T-helper 22 cell (primary cell): ENCODE measurements around the gene WDR72.

Source experiments
- DNase-seq: peaks from one replicate; pipeline ENCODE4 v3.0.0-alpha.2; 2020; ENCODE audit warnings: low read depth

The WDR72 gene

GRCh38 chr15:53534105-53534839, 225.2 kb downstream of the WDR72 start:
- DNase-seq: no peak

GRCh38 chr15:53530761-53531160, 228.7 kb downstream of the WDR72 start:
- DNase-seq: no peak

DNA sequence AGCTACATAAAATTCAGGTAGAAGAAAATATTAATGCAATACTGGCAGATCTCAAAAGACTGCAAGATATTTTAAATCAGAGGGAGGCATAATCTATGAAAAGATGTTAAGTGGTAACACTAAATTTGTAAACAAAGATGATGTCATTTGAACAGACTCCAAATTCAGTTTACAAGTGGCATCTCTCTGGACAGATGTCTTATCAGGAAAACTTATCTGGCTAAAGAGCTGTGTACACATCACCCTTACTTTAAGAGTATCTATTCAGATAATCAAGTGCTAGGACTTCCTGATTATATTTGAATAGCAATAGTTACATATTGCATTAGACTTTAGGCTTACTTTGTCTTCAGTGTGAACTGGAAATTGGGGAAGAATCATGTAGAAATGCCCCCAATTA, 231.5 kb downstream of the WDR72 start:
- no peak for DNase-seq

GRCh38 chr15:53525894-53526293, 233.6 kb downstream of the WDR72 start:
- no peak for DNase-seq

DNA sequence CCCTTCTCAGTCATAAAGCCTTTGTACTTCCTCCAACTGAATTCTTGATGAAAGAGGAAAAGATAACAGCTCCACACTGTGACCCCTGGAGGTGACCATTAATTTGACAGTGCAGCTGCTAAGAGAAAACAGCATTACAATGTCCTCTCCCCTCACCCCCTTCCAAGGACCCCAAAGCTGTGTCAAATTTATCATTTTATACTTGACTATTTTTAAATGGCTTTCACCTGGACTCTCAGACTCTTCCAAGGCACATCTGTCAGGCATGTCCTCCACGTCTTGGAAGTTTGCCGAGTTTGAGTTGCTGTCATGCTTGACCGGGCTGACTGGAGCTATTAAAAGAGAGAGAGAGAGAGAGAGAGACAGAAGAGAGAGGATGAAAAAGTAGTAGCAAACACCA, 236.5 kb downstream of the WDR72 start:
- no peak for DNase-seq

- DNase-seq: no peak
Measured at GRCh38 chr15:53520996-53521395, 238.5 kb downstream of the WDR72 start.

DNA sequence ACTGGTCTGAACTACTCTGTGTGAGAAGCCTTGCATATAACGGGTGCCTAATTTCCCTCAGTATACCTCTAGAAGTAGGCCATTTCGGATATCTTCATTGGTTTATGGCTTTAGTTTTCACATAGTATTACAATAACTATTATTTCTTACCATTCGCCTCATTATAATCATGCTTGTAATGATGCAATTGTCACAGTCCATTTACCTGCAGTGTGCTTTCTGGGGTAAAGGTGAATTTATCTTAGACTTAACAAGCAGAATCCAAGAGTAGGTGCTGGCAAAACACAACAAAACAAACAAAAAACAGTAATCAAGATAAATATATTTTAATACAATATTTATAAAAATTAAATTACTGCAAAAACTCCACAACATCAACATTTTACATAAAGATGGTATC, 246.0 kb downstream of the WDR72 start:
- no peak for DNase-seq

DNA sequence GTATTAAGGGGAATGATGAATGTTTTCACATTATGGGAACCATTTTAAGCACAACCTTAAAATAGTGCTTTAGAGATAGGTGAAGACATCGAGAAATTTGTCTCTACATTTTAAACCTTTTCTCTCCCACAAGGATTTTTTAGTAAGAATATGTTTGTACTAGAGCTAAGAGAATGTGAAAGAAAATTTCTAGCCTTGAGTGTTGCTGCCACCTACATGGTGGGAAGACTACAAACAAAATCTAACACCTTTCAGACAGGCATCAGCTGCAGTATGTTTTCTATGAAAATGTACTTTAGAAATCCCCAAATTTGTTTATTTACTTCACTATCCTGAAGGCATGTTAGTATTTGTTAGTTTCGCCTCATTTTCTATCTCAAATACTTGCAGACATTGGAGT, 247.4 kb downstream of the WDR72 start:
- no peak for DNase-seq

GRCh38 chr15:53511175-53511574, 248.3 kb downstream of the WDR72 start:
- DNase-seq: no peak

DNA sequence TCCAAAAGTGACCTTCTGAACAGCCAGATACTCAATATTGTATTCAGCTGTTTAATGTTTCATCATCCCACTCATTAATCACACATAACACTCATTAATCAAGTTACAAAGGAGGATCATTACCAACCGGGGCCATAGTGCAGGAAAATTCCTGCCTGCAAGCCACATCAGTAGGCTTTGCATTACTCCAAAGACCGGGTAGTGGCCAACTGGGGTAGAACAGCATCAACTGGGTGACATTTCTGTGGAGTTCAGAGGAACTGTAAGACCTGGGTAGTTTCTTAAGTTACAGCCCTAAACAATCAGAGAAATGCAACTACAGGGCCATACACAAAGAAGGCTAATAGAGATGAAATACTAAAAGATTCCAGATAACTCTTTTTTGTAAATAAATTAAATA, 253.1 kb downstream of the WDR72 start:
- no peak for DNase-seq

GRCh38 chr15:53498996-53499395, 260.5 kb downstream of the WDR72 start:
- DNase-seq: no peak

- no peak for DNase-seq
Measured at GRCh38 chr15:53490341-53490740, 269.1 kb downstream of the WDR72 start.

GRCh38 chr15:53482055-53482454, 277.4 kb downstream of the WDR72 start:
- DNase-seq: no peak

GRCh38 chr15:53477981-53478766, 281.3 kb downstream of the WDR72 start:
- no peak for DNase-seq

DNA sequence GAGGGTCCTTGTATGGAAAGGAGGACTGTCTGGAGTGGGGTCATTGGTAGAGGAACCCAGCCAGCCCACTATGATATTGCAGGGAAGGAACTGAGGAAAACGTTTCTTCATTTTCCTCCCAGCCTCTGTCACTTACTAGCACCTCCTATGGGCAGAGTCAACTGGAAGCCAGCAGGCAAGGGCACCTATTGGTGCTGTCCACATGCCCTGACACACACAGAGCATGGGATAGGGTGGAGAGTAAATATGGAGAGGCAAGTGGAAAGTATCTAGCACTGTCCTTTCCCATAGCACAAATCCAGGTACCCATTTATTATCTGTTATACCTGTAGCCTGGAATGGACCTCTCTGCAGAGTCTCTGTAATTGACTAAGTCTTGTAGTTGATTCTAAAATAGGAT, 285.6 kb downstream of the WDR72 start:
- DNase-seq: no peak

DNA sequence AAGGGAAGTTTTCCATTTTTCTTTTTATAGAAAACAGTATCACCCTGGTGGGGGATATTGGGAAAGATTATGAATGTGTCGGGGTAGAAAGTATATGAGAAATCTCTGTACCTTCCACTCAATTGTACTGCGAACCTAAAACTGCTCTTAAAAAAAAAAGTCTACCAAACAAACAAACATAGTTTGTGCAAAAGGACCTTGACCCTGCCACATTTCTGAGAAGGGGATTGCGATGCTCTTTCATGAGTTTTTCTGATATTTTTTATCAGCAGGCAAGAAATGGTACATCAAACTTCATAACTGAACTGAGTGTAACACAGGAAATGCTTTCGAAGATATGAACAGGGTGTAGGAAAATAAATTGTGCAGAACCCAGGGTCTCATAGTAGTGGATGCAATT, 286.0 kb downstream of the WDR72 start:
- DNase-seq: no peak

GRCh38 chr15:53472883-53473282, 286.6 kb downstream of the WDR72 start:
- no peak for DNase-seq

GRCh38 chr15:53472210-53472609, 287.3 kb downstream of the WDR72 start:
- no peak for DNase-seq

DNA sequence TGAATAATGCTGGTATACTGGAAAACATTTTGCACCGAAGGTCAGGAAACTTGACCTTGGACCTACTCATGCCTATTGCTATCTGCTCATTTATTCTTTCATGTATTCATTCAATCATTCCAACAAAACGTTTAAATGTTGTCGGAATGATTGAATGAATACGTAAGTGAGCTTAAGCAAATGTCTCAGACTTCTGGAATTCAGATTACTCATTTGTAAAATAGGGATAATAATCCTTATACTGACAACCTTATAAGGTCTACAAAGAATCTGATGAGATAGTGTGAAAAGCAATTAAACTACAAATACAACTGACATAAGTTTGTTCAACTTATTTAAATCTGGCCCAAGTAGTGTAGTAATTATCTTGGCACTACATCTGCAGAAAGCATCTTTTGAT, 288.7 kb downstream of the WDR72 start:
- no peak for DNase-seq

- no peak for DNase-seq
Measured at GRCh38 chr15:53469422-53469821, 290.0 kb downstream of the WDR72 start.
